Kidney (tissue), 14 donors: ENCODE data around the gene SLC49A3. TPM values are rescaled to one million over a fixed set of nuclear protein-coding genes. Genes with fewer than 3 reads are reported as not detected.
A peak's percentile ranks its signal among the peaks of the same experiment; 100 is the strongest.

Source experiments
- DNase-seq, 5 donors: peaks; one replicate each; pipeline ENCODE4 v3.0.0-alpha.2; 2013 to 2020
- FAIRE-seq: peaks from 2 replicates; lab custom pipeline; 2012; peaks lifted over from hg19 to GRCh38; lab: Jason Lieb, UNC
- H3K27ac ChIP-seq, 2 donors: one replicate each; pipeline ENCODE4 v1.7.0; 2013; ENCODE audit warnings: low read depth in 2 of 2, low read length in 2 of 2, inconsistent platforms in 1 of 2
- H3K27me3 ChIP-seq: one replicate; pipeline ENCODE4 v1.7.1; 2013; ENCODE audit warnings: low read length, inconsistent platforms; ENCODE audit not compliant: control insufficient read depth, insufficient read depth
- H3K36me3 ChIP-seq, 3 donors: one replicate each; pipeline versions ENCODE4 v1.7.0 to v1.7.1; 2013; ENCODE audit warnings: low read length in 3 of 3, control low read depth in 1 of 3, inconsistent platforms in 1 of 3; ENCODE audit not compliant: insufficient read depth in 3 of 3, control insufficient read depth in 2 of 3
- H3K4me1 ChIP-seq, 3 donors: one replicate each; pipeline versions ENCODE4 v1.7.0 to v1.7.1; 2013; ENCODE audit warnings: low read length in 3 of 3, inconsistent platforms in 1 of 3, low read depth in 1 of 3; ENCODE audit not compliant: control insufficient read depth in 2 of 3, insufficient read depth in 2 of 3
- H3K4me3 ChIP-seq, 3 donors: one replicate each; pipeline versions ENCODE4 v1.7.0 to v1.8.1; 2013; ENCODE audit warnings: low read length in 3 of 3, control low read depth in 1 of 3, inconsistent platforms in 1 of 3
- H3K9ac ChIP-seq, 3 donors: one replicate each; pipeline versions ENCODE4 v1.7.0 to v1.7.1; 2013; ENCODE audit warnings: low read length in 3 of 3, control low read depth in 1 of 3, inconsistent platforms in 1 of 3
- H3K9me3 ChIP-seq, 3 donors: one replicate each; pipeline versions ENCODE4 v1.7.0 to v1.7.1; 2013; ENCODE audit warnings: low read length in 3 of 3, control low read depth in 1 of 3, inconsistent platforms in 1 of 3; ENCODE audit not compliant: control insufficient read depth in 2 of 3, insufficient read depth in 1 of 3
- CTCF ChIP-seq: IDR thresholded peaks from 3 replicates; pipeline ENCODE4 v1.5.1; 2012; ENCODE audit warnings: mild to moderate bottlenecking, moderate library complexity, borderline replicate concordance; ENCODE audit not compliant: insufficient read depth; ENCODE audit errors: extremely low read depth
- intact Hi-C: fragments of 100-400 bp; cut with DNase I; formaldehyde crosslinking; loops from one replicate; pipeline ENCODE4 v1.11.1; 2022
- polyA plus RNA-seq: library from polyadenylated mRNA; stranded (reverse); fragments of 350-450 nt; fragmentation: Illumina TruSeq; extraction: RNeasy Lipid Tissue Mini Kit (QIAGEN cat#74804); gene quantifications from one replicate; pipeline ENCODE4 v1.2.3, GENCODE V29; 2014; ENCODE audit warnings: low read depth, low replicate concordance; ENCODE audit not compliant: insufficient read depth
- total RNA-seq: library from RNA; stranded (reverse); fragmentation: NEBNext Ultra II Directional; extraction: Animal tissue kit (Norgen Biotek cat#: 25700); gene quantifications from one replicate; pipeline ENCODE4 v1.2.1, GENCODE V29; 2021
- donor health status: control.
- donor health status: control.
- donor health status: control.
- donor health status: control.
- donor health status: control.
- donor health status: DM: yes; HTN: yes; CAD: no.
- donor health status: Normal renal cell carcinoma (clear cell type).

The SLC49A3 gene
- total and polyA plus RNA-seq, 2 donors from 2014 or later, result 12.6 to 18.2 TPM

GRCh38 chr4:687971-688853, 739 bp downstream of the SLC49A3 start:
- Histone ChIP-seq H3K4me3 (peak overlapping the region in 1 of 3 donors; percentile 51), H3K27ac (peak overlapping the region in 1 of 2 donors; percentile 53), H3K9me3 (no peaks in the 10 kb centered on the region), H3K36me3 (no peaks in the 10 kb centered on the region), H3K9ac (peak overlapping the region in 2 of 3 donors; percentile 32 to 61), H3K27me3 (no peaks in the 10 kb centered on the region), H3K4me1 (peaks cover 0 to 29% (median 4%) of the 10 kb centered on the region in 3 donors)
- DNase-seq (peak in 2 of 5 donors; percentile 66 to 85), FAIRE-seq (no peak)
- no peak for TF ChIP-seq CTCF
- intact Hi-C loops, result no loop called here

GRCh38 chr4:687048-687970, 1.6 kb downstream of the SLC49A3 start:
- DNase-seq, result peak in 2 of 5 donors; percentile 61 to 95
- Histone ChIP-seq H3K36me3 (no peaks in the 10 kb centered on the region), H3K4me3 (no peak overlapping the region), H3K27ac (peak overlapping the region in 1 of 2 donors; percentile 69), H3K9ac (no peak overlapping the region), H3K9me3 (no peaks in the 10 kb centered on the region), H3K4me1 (peaks cover 0 to 26% (median 4%) of the 10 kb centered on the region in 3 donors), H3K27me3 (no peaks in the 10 kb centered on the region)
- intact Hi-C loops, result no loop called here
- no peak for FAIRE-seq
- no peak for TF ChIP-seq CTCF

GRCh38 chr4:686413-687040, 2.4 kb downstream of the SLC49A3 start:
- H3K36me3 ChIP-seq, result no peaks in the 10 kb centered on the region
- H3K4me1 ChIP-seq, result peaks cover 0 to 26% (median 4%) of the 10 kb centered on the region in 3 donors
- no peaks in the 10 kb centered on the region for H3K27me3 ChIP-seq
- FAIRE-seq, result no peak
- DNase-seq, result peak in 2 of 5 donors; percentile 58 to 78
- H3K9me3 ChIP-seq, result no peaks in the 10 kb centered on the region
- no peak overlapping the region for H3K4me3 ChIP-seq
- no peak overlapping the region for H3K9ac ChIP-seq
- TF ChIP-seq CTCF, result no peak
- intact Hi-C loops, result no loop called here
- peak overlapping the region in 1 of 2 donors; percentile 53 for H3K27ac ChIP-seq
